T-helper 17 cell (primary cell): ENCODE measurements around the gene JARID2. TPM values are rescaled to one million over a fixed set of nuclear protein-coding genes. Genes with fewer than 3 reads are reported as not detected.

Source experiments
- ATAC-seq: fragments of 150-1000 bp; cut with Tn5 transposase; 2 replicates; pipeline ENCODE4 v1.10.0; 2021; ENCODE audit warnings: mild to moderate bottlenecking, moderate library complexity
- DNase-seq, 3 donors: peaks; one replicate each; pipeline versions ENCODE4 v3.0.0 to v3.0.0-alpha.2; 2020 to 2021
- H3K9me3 ChIP-seq: one replicate; pipeline ENCODE4 v1.7.0; 2013; ENCODE audit warnings: low read length, mild to moderate bottlenecking; ENCODE audit not compliant: control insufficient read depth, poor library complexity, severe bottlenecking
- H3K27ac Mint-ChIP-seq: one replicate; pipeline ENCODE4 v1.8.0; 2022; ENCODE audit warnings: mild to moderate bottlenecking, moderate library complexity, mixed read lengths
- H3K27me3 Mint-ChIP-seq: one replicate; pipeline ENCODE4 v1.8.0; 2022; ENCODE audit warnings: mixed read lengths
- H3K36me3 Mint-ChIP-seq: one replicate; pipeline ENCODE4 v1.8.0; 2022; ENCODE audit warnings: low read depth, mixed read lengths
- H3K4me1 Mint-ChIP-seq: one replicate; pipeline ENCODE4 v1.8.0; 2022; ENCODE audit warnings: mild to moderate bottlenecking, mixed read lengths
- H3K4me3 Mint-ChIP-seq: one replicate; pipeline ENCODE4 v1.8.0; 2022; ENCODE audit warnings: mild to moderate bottlenecking, moderate library complexity, mixed read lengths
- total RNA-seq, 4 donors: library from RNA in 2 of 4; stranded (reverse) in 2 of 4; gene quantifications; one replicate each; pipeline ENCODE4 v1.2.3 and lab custom pipeline; 2022 to 2026

The JARID2 gene
- total RNA-seq, 2 donors from 2014 or later, result 21.9 to 35.5 TPM

GRCh38 chr6:15560713-15561112 lies 314.8 kb downstream of the JARID2 start:
- H3K27me3 Mint-ChIP-seq, result no peaks in the 10 kb centered on the region
- no peaks in the 10 kb centered on the region for H3K9me3 ChIP-seq
- ATAC-seq (no peak), DNase-seq (no peak)
- H3K36me3 Mint-ChIP-seq, result peaks cover 3% of the 10 kb centered on the region
- no peak overlapping the region for H3K27ac Mint-ChIP-seq
- no peak overlapping the region for H3K4me3 Mint-ChIP-seq
- H3K4me1 Mint-ChIP-seq, result peaks cover 15% of the 10 kb centered on the region

- DNase-seq (no peak), ATAC-seq (no peak)
- no peaks in the 10 kb centered on the region for H3K9me3 ChIP-seq
- Mint-ChIP-seq H3K27ac (no peak overlapping the region), H3K4me3 (no peak overlapping the region), H3K27me3 (no peaks in the 10 kb centered on the region), H3K4me1 (peaks cover 13% of the 10 kb centered on the region), H3K36me3 (peaks cover 3% of the 10 kb centered on the region)
Observed at GRCh38 chr6:15561447-15562199, 315.8 kb downstream of the JARID2 start.

DNA sequence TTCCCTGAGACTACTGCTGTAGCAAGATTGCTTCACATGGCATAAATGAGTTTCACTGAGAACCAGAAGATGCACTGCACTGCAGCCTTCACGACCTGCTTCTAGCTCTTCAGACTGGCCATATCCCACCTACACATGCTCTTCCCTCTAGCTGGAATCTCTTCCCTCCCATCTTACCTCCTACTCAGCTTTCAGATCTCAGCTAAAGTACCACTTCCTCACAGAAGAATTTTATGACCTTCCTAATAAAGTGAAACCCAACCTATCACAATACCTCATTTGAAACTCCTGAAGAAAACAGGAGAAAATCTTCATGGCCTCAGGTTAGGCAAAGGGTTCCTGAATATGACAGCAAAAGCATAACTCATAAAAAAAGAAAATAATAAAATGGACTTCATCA lies 317.1 kb downstream of the JARID2 start:
- Mint-ChIP-seq H3K27me3 (no peaks in the 10 kb centered on the region), H3K4me3 (no peak overlapping the region), H3K27ac (no peak overlapping the region), H3K36me3 (peaks cover 3% of the 10 kb centered on the region), H3K4me1 (peaks cover 14% of the 10 kb centered on the region)
- DNase-seq (no peak), ATAC-seq (no peak)
- H3K9me3 ChIP-seq, result no peaks in the 10 kb centered on the region

GRCh38 chr6:15569035-15569995 lies 323.4 kb downstream of the JARID2 start:
- no peak for DNase-seq
- H3K27me3 Mint-ChIP-seq, result no peaks in the 10 kb centered on the region
- no peaks in the 10 kb centered on the region for H3K36me3 Mint-ChIP-seq
- H3K4me3 Mint-ChIP-seq, result no peak overlapping the region
- H3K9me3 ChIP-seq, result no peaks in the 10 kb centered on the region
- H3K4me1 Mint-ChIP-seq, result peaks cover 14% of the 10 kb centered on the region
- no peak for ATAC-seq
- H3K27ac Mint-ChIP-seq, result no peak overlapping the region

GRCh38 chr6:15570171-15570570 lies 324.3 kb downstream of the JARID2 start:
- Mint-ChIP-seq H3K36me3 (no peaks in the 10 kb centered on the region), H3K4me1 (peaks cover 14% of the 10 kb centered on the region), H3K27me3 (no peaks in the 10 kb centered on the region), H3K27ac (no peak overlapping the region), H3K4me3 (no peak overlapping the region)
- no peaks in the 10 kb centered on the region for H3K9me3 ChIP-seq
- no peak for ATAC-seq
- no peak for DNase-seq
